Upper lobe of right lung (tissue), 1 donor: ENCODE measurements around the gene ARR3. TPM values are rescaled to one million over a fixed set of nuclear protein-coding genes. Genes with fewer than 3 reads are reported as not detected.

ENCODE experiments used
- ATAC-seq: fragments of 200-7000 bp; cut with Tn5 transposase; one replicate; pipeline ENCODE4 v1.9.1; 2020; ENCODE audit warnings: mild to moderate bottlenecking, moderate library complexity
- DNase-seq: peaks from one replicate; pipeline ENCODE4 v3.0.0-alpha.2; 2020
- H3K27ac ChIP-seq: fragments of 200-600 bp; one replicate; pipeline ENCODE4 v1.8.0; 2022
- H3K27me3 ChIP-seq: fragments of 200-600 bp; one replicate; pipeline ENCODE4 v1.8.0; 2022; ENCODE audit warnings: mild to moderate bottlenecking
- H3K36me3 ChIP-seq: fragments of 200-600 bp; one replicate; pipeline ENCODE4 v1.8.0; 2022
- H3K4me1 ChIP-seq: fragments of 200-600 bp; one replicate; pipeline ENCODE4 v1.8.0; 2022
- H3K4me3 ChIP-seq: fragments of 200-600 bp; one replicate; pipeline ENCODE4 v1.8.0; 2022; ENCODE audit warnings: mild to moderate bottlenecking
- H3K9me3 ChIP-seq: fragments of 200-600 bp; one replicate; pipeline ENCODE4 v1.8.0; 2022
- intact Hi-C: fragments of 100-400 bp; cut with DNase I; formaldehyde crosslinking; loops from one replicate; pipeline ENCODE4 v1.11.0; 2022
- total RNA-seq: library from RNA; stranded (reverse); fragmentation: NEBNext Ultra II Directional; extraction: Animal tissue kit (Norgen Biotek cat#: 25700); gene quantifications from one replicate; pipeline ENCODE4 v1.2.1, GENCODE V29; 2021
- TF ChIP-seq, protein P1 (sequence below): fragments of 200-600 bp; IDR thresholded peaks from one replicate; pipeline ENCODE4 v1.8.0; 2022; ENCODE audit warnings: antibody characterized with exemption
- donor health status: DM: no; HTN: yes; CAD: no; lungs with severe emphysema.

The ARR3 gene
- total RNA-seq, 1 donor from 2014 or later: not detected

DNA sequence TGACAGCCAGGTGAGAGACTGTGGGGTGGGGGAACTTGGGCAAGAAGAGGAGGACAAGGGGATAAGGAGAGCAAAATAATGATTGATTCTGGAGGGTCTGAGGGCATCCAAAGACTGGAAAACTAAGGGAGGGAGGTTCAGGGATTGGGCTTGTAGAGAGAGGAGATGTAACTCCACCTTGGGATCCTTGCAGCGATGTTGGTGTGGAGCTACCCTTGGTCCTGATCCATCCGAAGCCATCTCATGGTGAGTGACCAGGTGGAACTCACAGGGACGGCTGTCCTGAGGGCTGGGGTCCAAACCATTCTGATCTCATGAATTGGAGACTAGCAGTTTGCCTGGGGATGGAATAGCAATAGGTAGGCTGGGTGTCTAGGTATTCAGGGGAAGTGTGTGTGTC lies 12.4 kb downstream of the ARR3 start:
- no peaks in the 10 kb centered on the region for H3K4me1 ChIP-seq
- no peaks in the 10 kb centered on the region for H3K9me3 ChIP-seq
- intact Hi-C loops: no loop called here
- no peaks in the 10 kb centered on the region for H3K27me3 ChIP-seq
- no peak for ATAC-seq
- no peak overlapping the region for H3K27ac ChIP-seq
- H3K36me3 ChIP-seq: no peaks in the 10 kb centered on the region
- no peak for DNase-seq
- TF ChIP-seq, protein P1, sequence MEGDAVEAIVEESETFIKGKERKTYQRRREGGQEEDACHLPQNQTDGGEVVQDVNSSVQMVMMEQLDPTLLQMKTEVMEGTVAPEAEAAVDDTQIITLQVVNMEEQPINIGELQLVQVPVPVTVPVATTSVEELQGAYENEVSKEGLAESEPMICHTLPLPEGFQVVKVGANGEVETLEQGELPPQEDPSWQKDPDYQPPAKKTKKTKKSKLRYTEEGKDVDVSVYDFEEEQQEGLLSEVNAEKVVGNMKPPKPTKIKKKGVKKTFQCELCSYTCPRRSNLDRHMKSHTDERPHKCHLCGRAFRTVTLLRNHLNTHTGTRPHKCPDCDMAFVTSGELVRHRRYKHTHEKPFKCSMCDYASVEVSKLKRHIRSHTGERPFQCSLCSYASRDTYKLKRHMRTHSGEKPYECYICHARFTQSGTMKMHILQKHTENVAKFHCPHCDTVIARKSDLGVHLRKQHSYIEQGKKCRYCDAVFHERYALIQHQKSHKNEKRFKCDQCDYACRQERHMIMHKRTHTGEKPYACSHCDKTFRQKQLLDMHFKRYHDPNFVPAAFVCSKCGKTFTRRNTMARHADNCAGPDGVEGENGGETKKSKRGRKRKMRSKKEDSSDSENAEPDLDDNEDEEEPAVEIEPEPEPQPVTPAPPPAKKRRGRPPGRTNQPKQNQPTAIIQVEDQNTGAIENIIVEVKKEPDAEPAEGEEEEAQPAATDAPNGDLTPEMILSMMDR: no peak
- H3K4me3 ChIP-seq: no peak overlapping the region

DNA sequence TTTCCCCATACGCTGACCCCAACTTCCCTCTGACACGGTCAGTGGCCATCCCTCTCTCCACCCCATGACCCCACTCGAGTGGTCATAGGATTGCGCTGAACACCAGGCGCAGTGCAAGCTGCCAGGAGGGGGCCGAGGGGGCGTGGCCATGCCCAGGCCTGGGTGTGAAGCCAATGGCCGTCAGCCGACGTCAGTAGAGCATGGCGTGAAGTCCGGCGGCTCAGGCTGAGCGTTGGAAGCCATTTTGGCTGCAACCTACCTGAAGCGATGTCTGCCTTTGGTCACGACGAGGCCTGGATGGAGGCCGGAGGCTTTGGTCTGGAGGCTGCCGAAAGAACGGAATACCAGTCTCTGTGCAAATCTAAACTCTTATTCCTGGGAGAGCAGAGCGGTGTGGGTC lies 13.8 kb downstream of the ARR3 start, which contains the start of gene RAB41:
TSS of gene RAB41 (plus strand) at position 222 of the 400 bp plus-strand sequence. CDS start at position 268, 46 bp downstream.
- intact Hi-C loops: no loop called here
- ATAC-seq: no peak

DNA sequence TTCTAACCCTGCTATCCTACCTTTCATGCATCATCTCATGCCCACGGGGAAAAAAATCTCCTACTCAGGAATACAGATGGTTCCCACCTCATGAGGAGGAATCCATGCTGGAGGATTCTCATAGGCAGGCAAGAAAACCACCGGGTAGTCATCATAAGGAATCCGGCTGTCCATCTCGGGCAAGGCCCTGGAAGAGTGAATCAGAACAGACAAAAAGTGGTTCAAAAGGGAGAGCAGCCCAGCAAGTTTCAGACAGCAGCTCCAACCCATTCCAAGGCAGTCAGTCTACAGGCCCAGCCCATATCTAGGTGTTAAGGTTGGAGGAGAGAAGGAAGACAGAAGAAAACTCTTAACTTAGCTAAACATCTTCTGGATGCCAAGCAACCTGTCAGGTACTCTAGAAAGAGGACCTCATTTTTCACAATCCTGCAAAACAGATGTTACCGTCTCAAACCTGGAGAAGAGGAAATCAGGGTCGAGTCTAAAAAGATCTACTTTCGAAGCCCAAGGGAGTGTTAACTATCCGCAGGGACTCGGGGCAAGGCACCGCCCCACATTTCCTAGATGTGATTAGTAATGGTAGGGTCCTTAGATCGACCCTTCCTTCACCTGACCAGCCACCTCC lies 21.1 kb downstream of the ARR3 start:
- Histone ChIP-seq H3K36me3 (no peaks in the 10 kb centered on the region), H3K27ac (peak overlapping the region; percentile 47), H3K27me3 (no peaks in the 10 kb centered on the region), H3K4me3 (peak overlapping the region; percentile 63), H3K9me3 (no peaks in the 10 kb centered on the region), H3K4me1 (peaks cover 6% of the 10 kb centered on the region)
- DNase-seq (no peak), ATAC-seq (no peak)
- intact Hi-C loops: no loop called here
- TF ChIP-seq, protein P1: no peak

More for the DNA sequence above, 13.8 kb downstream of the ARR3 start, which contains the start of gene RAB41:
- no peaks in the 10 kb centered on the region for H3K27me3 ChIP-seq
- no peaks in the 10 kb centered on the region for H3K4me1 ChIP-seq
- TF ChIP-seq, protein P1: no peak
- H3K9me3 ChIP-seq: no peaks in the 10 kb centered on the region
- no peak for DNase-seq
- no peak within 1 kb of the TSS for H3K4me3 ChIP-seq
- H3K36me3 ChIP-seq: no peaks in the 10 kb centered on the region
- H3K27ac ChIP-seq: no peak within 1 kb of the TSS

DNA sequence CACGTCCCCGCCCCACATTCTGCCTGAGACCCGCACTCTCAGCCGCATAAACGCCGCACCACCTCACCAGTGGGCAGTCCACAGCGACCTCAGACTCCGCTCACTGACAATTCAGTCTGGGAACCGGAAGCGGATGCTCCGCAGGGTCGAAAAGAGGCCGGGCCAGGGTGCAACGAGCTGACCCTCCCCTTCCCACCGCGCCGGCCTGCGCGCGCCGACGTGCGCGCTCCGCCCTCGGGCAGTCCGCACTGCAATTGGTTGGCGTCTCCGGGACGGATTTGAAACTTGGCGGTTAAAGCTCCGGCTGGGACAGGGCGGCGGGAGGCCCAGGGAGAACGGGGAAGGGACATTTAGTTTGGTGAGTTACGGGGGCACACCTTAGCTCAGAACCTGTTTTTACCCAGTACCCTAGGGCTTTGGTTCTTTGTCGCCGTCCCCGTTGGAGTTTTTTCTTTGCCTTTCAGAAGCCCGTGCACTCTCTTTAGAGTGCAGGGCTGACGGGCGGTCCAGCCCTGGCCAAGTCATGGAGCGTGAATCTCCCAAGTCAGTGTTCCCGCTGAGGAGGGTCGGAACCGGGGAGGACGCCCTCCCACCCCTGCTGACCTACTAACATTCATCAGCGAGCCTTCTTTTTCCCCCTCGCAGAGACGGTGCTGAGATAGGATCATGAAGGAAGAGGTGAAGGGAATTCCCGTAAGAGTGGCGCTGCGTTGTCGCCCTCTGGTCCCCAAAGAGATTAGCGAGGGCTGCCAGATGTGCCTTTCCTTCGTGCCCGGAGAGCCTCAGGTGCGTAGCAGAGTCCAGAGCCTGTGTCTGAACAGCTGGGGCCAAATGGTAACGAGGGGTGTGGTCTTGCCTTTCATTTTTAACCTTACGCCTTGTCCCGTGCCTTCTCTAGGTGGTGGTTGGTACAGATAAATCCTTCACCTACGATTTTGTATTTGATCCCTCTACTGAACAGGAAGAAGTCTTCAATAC lies 21.9 kb downstream of the ARR3 start, which contains the start of the genes KIF4A and PDZD11:
TSS of gene KIF4A (plus strand) at position 312 of the 978 bp plus-strand sequence. CDS start at position 667, 355 bp downstream.
TSS of gene PDZD11 (minus strand) at position 135 of the 978 bp plus-strand sequence. CDS start 586 bp downstream, outside the sequence.
- peaks cover 6% of the 10 kb centered on the region for H3K4me1 ChIP-seq
- H3K4me3 ChIP-seq: peak within 1 kb of the TSS; percentile 63
- H3K9me3 ChIP-seq: no peaks in the 10 kb centered on the region
- intact Hi-C loops: no loop called here
- DNase-seq: peak; percentile 90
- TF ChIP-seq, protein P1: no peak
- H3K27me3 ChIP-seq: no peaks in the 10 kb centered on the region
- H3K27ac ChIP-seq: peak within 1 kb of the TSS; percentile 47
- no peaks in the 10 kb centered on the region for H3K36me3 ChIP-seq
- peak; percentile 100 for ATAC-seq

DNA sequence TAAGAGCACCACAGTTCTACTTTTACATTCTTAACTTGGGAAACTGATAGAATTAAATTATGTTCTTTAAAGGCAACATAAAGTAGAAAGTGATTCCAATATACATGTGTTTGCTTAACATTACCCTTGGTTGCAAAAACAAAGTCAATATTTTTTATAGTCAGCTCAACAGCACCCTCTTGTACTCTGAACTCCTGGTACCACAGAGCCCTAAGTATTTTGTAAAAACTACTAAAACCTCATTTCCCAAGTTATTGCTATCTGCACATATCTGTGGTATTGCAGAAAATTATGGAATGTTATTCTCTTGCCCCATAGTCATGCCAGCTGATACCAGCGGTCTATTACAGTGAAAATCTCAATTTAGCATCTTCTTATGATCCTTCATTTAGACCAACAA lies 24.7 kb downstream of the ARR3 start:
- ATAC-seq (no peak), DNase-seq (no peak)
- no peaks in the 10 kb centered on the region for H3K9me3 ChIP-seq
- TF ChIP-seq, protein P1: no peak
- no peak overlapping the region for H3K27ac ChIP-seq
- intact Hi-C loops: no loop called here
- no peak overlapping the region for H3K4me3 ChIP-seq
- H3K4me1 ChIP-seq: peaks cover 6% of the 10 kb centered on the region
- H3K27me3 ChIP-seq: no peaks in the 10 kb centered on the region
- no peaks in the 10 kb centered on the region for H3K36me3 ChIP-seq
